Mammary epithelial cell (primary cell): ENCODE results near the gene CALHM1.

Experiments used
- EZH2 ChIP-seq: IDR thresholded peaks from 2 replicates; pipeline ENCODE4 v1.6.1; 2012; ENCODE audit warnings: low read length, inconsistent platforms, borderline replicate concordance
- TF ChIP-seq, protein P1 (sequence below), 2 donors: IDR thresholded peaks in 1 of 2; conservative IDR thresholded peaks in 1 of 2; 2 replicates each; pipeline ENCODE4 v1.5.1; 2011 to 2012; ENCODE audit warnings: inconsistent platforms in 2 of 2, low read length in 2 of 2, mild to moderate bottlenecking in 2 of 2, control low read depth in 1 of 2, low read depth in 1 of 2; ENCODE audit not compliant: insufficient read depth in 1 of 2; ENCODE audit errors: extremely low read depth in 1 of 2

DNA sequence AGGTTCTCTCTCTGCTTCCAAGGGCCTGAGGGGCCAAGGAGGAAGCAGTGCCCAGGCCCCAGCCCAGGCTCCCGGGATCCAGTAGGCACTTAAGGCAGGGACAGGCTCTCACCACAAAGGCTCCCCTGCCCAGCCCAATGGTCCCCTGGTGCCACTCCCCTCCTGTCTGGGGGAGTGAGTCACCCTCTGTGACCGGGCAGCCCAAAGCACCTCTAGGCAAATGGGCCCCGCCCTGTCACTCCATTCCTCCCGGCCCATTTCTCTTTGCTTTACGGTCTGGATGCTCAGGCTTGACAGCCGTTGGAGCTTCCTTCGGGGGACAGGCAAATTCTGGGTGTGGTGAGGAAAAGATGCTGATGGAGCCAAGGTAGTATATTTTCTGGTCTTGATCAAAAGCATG is 20.4 kb upstream of the CALHM1 start, which contains the start of gene CALHM3:
- TF ChIP-seq, protein P1, sequence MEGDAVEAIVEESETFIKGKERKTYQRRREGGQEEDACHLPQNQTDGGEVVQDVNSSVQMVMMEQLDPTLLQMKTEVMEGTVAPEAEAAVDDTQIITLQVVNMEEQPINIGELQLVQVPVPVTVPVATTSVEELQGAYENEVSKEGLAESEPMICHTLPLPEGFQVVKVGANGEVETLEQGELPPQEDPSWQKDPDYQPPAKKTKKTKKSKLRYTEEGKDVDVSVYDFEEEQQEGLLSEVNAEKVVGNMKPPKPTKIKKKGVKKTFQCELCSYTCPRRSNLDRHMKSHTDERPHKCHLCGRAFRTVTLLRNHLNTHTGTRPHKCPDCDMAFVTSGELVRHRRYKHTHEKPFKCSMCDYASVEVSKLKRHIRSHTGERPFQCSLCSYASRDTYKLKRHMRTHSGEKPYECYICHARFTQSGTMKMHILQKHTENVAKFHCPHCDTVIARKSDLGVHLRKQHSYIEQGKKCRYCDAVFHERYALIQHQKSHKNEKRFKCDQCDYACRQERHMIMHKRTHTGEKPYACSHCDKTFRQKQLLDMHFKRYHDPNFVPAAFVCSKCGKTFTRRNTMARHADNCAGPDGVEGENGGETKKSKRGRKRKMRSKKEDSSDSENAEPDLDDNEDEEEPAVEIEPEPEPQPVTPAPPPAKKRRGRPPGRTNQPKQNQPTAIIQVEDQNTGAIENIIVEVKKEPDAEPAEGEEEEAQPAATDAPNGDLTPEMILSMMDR (conservative IDR thresholded peaks at IDR 0.05 in 1 of 2, IDR thresholded peaks at IDR 0.05 in 1 of 2; ENCODE audit: extremely low read depth in 1 of 2, insufficient read depth in 1 of 2, low read depth in 1 of 2, low read length in 2 of 2): no peak
- no peak for TF ChIP-seq EZH2
